HUES48 (cell line): ENCODE measurements around the gene C12orf76.
"Not testable (repeated sequence)": the region's sequence is repeated elsewhere in the genome, so short reads cannot be mapped to it uniquely, and the experiment has no call there.

Experiments
- H3K27ac ChIP-seq: one replicate; pipeline ENCODE4 v1.7.0; 2013; ENCODE audit warnings: low read depth, low read length, inconsistent platforms
- H3K27me3 ChIP-seq: 2 replicates; pipeline ENCODE4 v1.6.1; 2013; ENCODE audit warnings: mild to moderate bottlenecking, low read length; ENCODE audit not compliant: control insufficient read depth, insufficient read depth
- H3K36me3 ChIP-seq: 2 replicates; pipeline ENCODE4 v1.6.1; 2013; ENCODE audit warnings: low read length; ENCODE audit not compliant: control insufficient read depth, insufficient read depth
- H3K4me1 ChIP-seq: 2 replicates; pipeline ENCODE4 v1.6.1; 2013; ENCODE audit warnings: mild to moderate bottlenecking, low read length; ENCODE audit not compliant: control insufficient read depth, insufficient read depth
- H3K4me3 ChIP-seq: 2 replicates; pipeline ENCODE4 v1.5.1; 2013; ENCODE audit warnings: mild to moderate bottlenecking, low read depth, low read length
- H3K9ac ChIP-seq: 2 replicates; pipeline ENCODE4 v1.6.1; 2013; ENCODE audit warnings: mild to moderate bottlenecking, low read depth, low read length, moderate library complexity
- H3K9me3 ChIP-seq: 2 replicates; pipeline ENCODE4 v1.6.1; 2013; ENCODE audit warnings: low read length; ENCODE audit not compliant: control insufficient read depth, insufficient read depth

The C12orf76 gene

GRCh38 chr12:110077800-110078199 lies 29.5 kb upstream of the C12orf76 start:
- no peak overlapping the region for H3K27ac ChIP-seq
- no peak overlapping the region for H3K9ac ChIP-seq
- H3K36me3 ChIP-seq, result no peaks in the 10 kb centered on the region
- H3K4me3 ChIP-seq, result no peak overlapping the region
- no peaks in the 10 kb centered on the region for H3K27me3 ChIP-seq
- no peaks in the 10 kb centered on the region for H3K4me1 ChIP-seq
- no peaks in the 10 kb centered on the region for H3K9me3 ChIP-seq

GRCh38 chr12:110075880-110076279 lies 27.6 kb upstream of the C12orf76 start:
- Histone ChIP-seq H3K4me1 (no peaks in the 10 kb centered on the region), H3K27me3 (no peaks in the 10 kb centered on the region), H3K27ac (no peak overlapping the region), H3K9me3 (no peaks in the 10 kb centered on the region), H3K36me3 (no peaks in the 10 kb centered on the region), H3K9ac (no peak overlapping the region), H3K4me3 (no peak overlapping the region)

GRCh38 chr12:110074089-110074488 lies 25.8 kb upstream of the C12orf76 start:
- Histone ChIP-seq H3K36me3 (no peaks in the 10 kb centered on the region), H3K27me3 (no peaks in the 10 kb centered on the region), H3K27ac (no peak overlapping the region), H3K4me3 (no peak overlapping the region), H3K9me3 (no peaks in the 10 kb centered on the region), H3K4me1 (no peaks in the 10 kb centered on the region), H3K9ac (no peak overlapping the region)

- no peak overlapping the region for H3K4me3 ChIP-seq
- H3K9ac ChIP-seq, result no peak overlapping the region
- H3K27ac ChIP-seq, result no peak overlapping the region
- H3K27me3 ChIP-seq, result no peaks in the 10 kb centered on the region
- no peaks in the 10 kb centered on the region for H3K36me3 ChIP-seq
- H3K9me3 ChIP-seq, result no peaks in the 10 kb centered on the region
- H3K4me1 ChIP-seq, result no peaks in the 10 kb centered on the region
Observed at GRCh38 chr12:110073049-110073831, 24.9 kb upstream of the C12orf76 start.

- not testable (repeated sequence) for H3K4me3 ChIP-seq, H3K9me3 ChIP-seq, H3K36me3 ChIP-seq, H3K27me3 ChIP-seq, H3K9ac ChIP-seq, H3K4me1 ChIP-seq, H3K27ac ChIP-seq
Observed at GRCh38 chr12:110072636-110073035, 24.3 kb upstream of the C12orf76 start.

GRCh38 chr12:110071967-110072366 lies 23.6 kb upstream of the C12orf76 start:
- H3K27ac ChIP-seq, result no peak overlapping the region
- H3K36me3 ChIP-seq, result no peaks in the 10 kb centered on the region
- H3K4me3 ChIP-seq, result no peak overlapping the region
- no peaks in the 10 kb centered on the region for H3K4me1 ChIP-seq
- no peak overlapping the region for H3K9ac ChIP-seq
- H3K9me3 ChIP-seq, result no peaks in the 10 kb centered on the region
- no peaks in the 10 kb centered on the region for H3K27me3 ChIP-seq

GRCh38 chr12:110071504-110071903 lies 23.2 kb upstream of the C12orf76 start:
- no peaks in the 10 kb centered on the region for H3K4me1 ChIP-seq
- no peak overlapping the region for H3K27ac ChIP-seq
- H3K9me3 ChIP-seq, result no peaks in the 10 kb centered on the region
- no peak overlapping the region for H3K4me3 ChIP-seq
- H3K36me3 ChIP-seq, result no peaks in the 10 kb centered on the region
- H3K27me3 ChIP-seq, result no peaks in the 10 kb centered on the region
- H3K9ac ChIP-seq, result no peak overlapping the region

- Histone ChIP-seq H3K9me3 (no peaks in the 10 kb centered on the region), H3K9ac (no peak overlapping the region), H3K4me1 (no peaks in the 10 kb centered on the region), H3K36me3 (no peaks in the 10 kb centered on the region), H3K27me3 (no peaks in the 10 kb centered on the region), H3K27ac (no peak overlapping the region), H3K4me3 (no peak overlapping the region)
Observed at GRCh38 chr12:110068654-110069053, 20.3 kb upstream of the C12orf76 start.

GRCh38 chr12:110068115-110068514 lies 19.8 kb upstream of the C12orf76 start:
- H3K4me1 ChIP-seq, H3K9me3 ChIP-seq, H3K9ac ChIP-seq, H3K27me3 ChIP-seq, H3K36me3 ChIP-seq, H3K4me3 ChIP-seq, H3K27ac ChIP-seq: not testable (repeated sequence)

- Histone ChIP-seq H3K27ac (no peak overlapping the region), H3K36me3 (no peaks in the 10 kb centered on the region), H3K9ac (no peak overlapping the region), H3K9me3 (no peaks in the 10 kb centered on the region), H3K4me3 (no peak overlapping the region), H3K4me1 (no peaks in the 10 kb centered on the region), H3K27me3 (no peaks in the 10 kb centered on the region)
Observed at GRCh38 chr12:110067531-110067930, 19.2 kb upstream of the C12orf76 start.

GRCh38 chr12:110065540-110065939 lies 17.2 kb upstream of the C12orf76 start:
- Histone ChIP-seq H3K4me3 (no peak overlapping the region), H3K36me3 (no peaks in the 10 kb centered on the region), H3K9me3 (no peaks in the 10 kb centered on the region), H3K27ac (no peak overlapping the region), H3K9ac (no peak overlapping the region), H3K4me1 (no peaks in the 10 kb centered on the region), H3K27me3 (no peaks in the 10 kb centered on the region)
